ENCODE results near the gene BRD1.

Gene BRD1

GRCh38 chr22:49724893-49725489 is 102.7 kb downstream of the BRD1 start:
- no peak overlapping the region for H3K27ac ChIP-seq
- TF ChIP-seq CTCF (conservative IDR thresholded peaks at IDR 0.05; ENCODE audit: low read depth): no peak
- peak; percentile 8 for DNase-seq (ENCODE audit: low spot score)
- ChIA-PET CTCF (no interaction called here), POLR2A (ENCODE audit: low non-redundant PET) (no interaction called here)

GRCh38 chr22:49724030-49724892 is 103.4 kb downstream of the BRD1 start:
- ChIA-PET CTCF (no interaction called here), POLR2A (ENCODE audit: low non-redundant PET) (no interaction called here)
- no peak for DNase-seq (ENCODE audit: low spot score)
- H3K27ac ChIP-seq: no peak overlapping the region
- TF ChIP-seq CTCF (conservative IDR thresholded peaks at IDR 0.05; ENCODE audit: low read depth): no peak

GRCh38 chr22:49723478-49724029 is 104.1 kb downstream of the BRD1 start:
- POLR2A ChIA-PET (ENCODE audit: low non-redundant PET): no interaction called here
- CTCF ChIA-PET: no interaction called here
- TF ChIP-seq CTCF (conservative IDR thresholded peaks at IDR 0.05; ENCODE audit: low read depth): no peak
- no peak for DNase-seq (ENCODE audit: low spot score)
- H3K27ac ChIP-seq: no peak overlapping the region
